Panc1 (cell line): ENCODE results near the gene ATOSB. TPM values are rescaled to one million over a fixed set of nuclear protein-coding genes. Genes with fewer than 3 reads are reported as not detected.

Experiments used
- ATAC-seq: fragments of 200-7000 bp; cut with Tn5 transposase; 2 replicates; pipeline ENCODE4 v1.9.1; 2020; ENCODE audit warnings: mild to moderate bottlenecking, moderate library complexity
- BruUV-seq: library from RNA; stranded (reverse); fragments of 400-500 nt; replicated peaks from 2 replicates; lab custom pipeline; 2021; lab: Mats Ljungman, UMichigan
- CTCF ChIA-PET: fragments of 300-600 bp; sonication (Branson Sonifier 250); formaldehyde crosslinking; loops from one replicate; lab custom pipeline; 2022; ENCODE audit warnings: antibody characterized with exemption; lab: Charles Lee
- POLR2A ChIA-PET: fragments of 300-600 bp; sonication (Branson Sonifier 250); formaldehyde crosslinking; loops from one replicate; lab custom pipeline; 2022; ENCODE audit warnings: antibody characterized with exemption; lab: Charles Lee
- DNase-seq: peaks from one replicate; pipeline ENCODE4 v3.0.0-alpha.2; 2010; ENCODE audit warnings: low read depth, low spot score
- H3K27ac ChIP-seq: 2 replicates; pipeline ENCODE4 v1.5.1; 2011; ENCODE audit warnings: mild to moderate bottlenecking, low read length, inconsistent platforms
- H3K27me3 ChIP-seq: fragments of 200-500 bp; sonication (Bioruptor generic); 2 replicates; pipeline ENCODE4 v1.6.0; 2014; ENCODE audit warnings: low read length, inconsistent platforms; ENCODE audit not compliant: control insufficient read depth, insufficient read depth
- H3K36me3 ChIP-seq: fragments of 200-500 bp; sonication (Bioruptor generic); 2 replicates; pipeline ENCODE4 v1.5.1; 2014; ENCODE audit warnings: inconsistent platforms, mild to moderate bottlenecking, low read length, moderate library complexity; ENCODE audit not compliant: control insufficient read depth, insufficient read depth
- H3K4me1 ChIP-seq: 2 replicates; pipeline ENCODE4 v1.5.1; 2011; ENCODE audit warnings: inconsistent platforms, mild to moderate bottlenecking, low read length, moderate library complexity; ENCODE audit not compliant: control insufficient read depth, insufficient read depth
- H3K4me3 ChIP-seq, 2 experiments: 2 replicates each; pipeline ENCODE4 v1.5.1; 2011 to 2012; ENCODE audit warnings: low read depth in 2 of 2, low read length in 2 of 2, mild to moderate bottlenecking in 2 of 2, inconsistent platforms in 1 of 2, moderate library complexity in 1 of 2
- H3K9me3 ChIP-seq: fragments of 200-500 bp; sonication (Bioruptor generic); 2 replicates; pipeline ENCODE4 v1.5.1; 2014; ENCODE audit warnings: low read depth, mild to moderate bottlenecking, inconsistent platforms, low read length, moderate library complexity; ENCODE audit not compliant: control insufficient read depth, insufficient read depth
- POLR2AphosphoS5 ChIP-seq: IDR thresholded peaks from 2 replicates; pipeline ENCODE4 v1.6.1; 2012; ENCODE audit warnings: mild to moderate bottlenecking, low read depth, low read length, moderate library complexity
- SIN3A ChIP-seq: IDR thresholded peaks from 2 replicates; pipeline ENCODE4 v1.6.1; 2012; ENCODE audit warnings: low read depth, mild to moderate bottlenecking, low read length, moderate library complexity, borderline replicate concordance; ENCODE audit not compliant: insufficient read depth
- TCF7L2 ChIP-seq: IDR thresholded peaks from 2 replicates; pipeline ENCODE4 v1.6.1; 2011; ENCODE audit warnings: mild to moderate bottlenecking, low read depth, low read length, inconsistent platforms
- in situ Hi-C: cut with HindIII; loops from 2 replicates; pipeline ENCODE4 v1.10.0; 2016; ENCODE audit warnings: low sequenced_read_pairs, low pct_unique_long_range_greater_than_20kb
- intact Hi-C: fragments of 100-400 bp; cut with micrococcal nuclease; formaldehyde crosslinking; loops from one replicate; pipeline ENCODE4 v1.10.0; 2022; ENCODE audit not compliant: unreplicated experiment
- total RNA-seq: library from RNA; stranded (reverse); gene quantifications from one replicate; pipeline ENCODE4 v1.2.1, GENCODE V29; 2021; ENCODE audit not compliant: unreplicated experiment
- TF ChIP-seq, protein P1 (sequence below), 2 experiments: IDR thresholded peaks; 2 replicates each; pipeline ENCODE4 v1.6.1; 2011 to 2012; ENCODE audit warnings: low read depth in 2 of 2, control low read depth in 1 of 2, low read length in 1 of 2, mild to moderate bottlenecking in 1 of 2, moderate library complexity in 1 of 2; ENCODE audit not compliant: insufficient read depth in 1 of 2
- TF ChIP-seq, protein P2 (sequence below): fragments of 450-650 bp; IDR thresholded peaks from 2 replicates; pipeline ENCODE4 v1.5.1; 2017; ENCODE audit warnings: mild to moderate bottlenecking

Gene ATOSB
- total RNA-seq, 1 experiment from 2014 or later: 23.6 TPM

DNA sequence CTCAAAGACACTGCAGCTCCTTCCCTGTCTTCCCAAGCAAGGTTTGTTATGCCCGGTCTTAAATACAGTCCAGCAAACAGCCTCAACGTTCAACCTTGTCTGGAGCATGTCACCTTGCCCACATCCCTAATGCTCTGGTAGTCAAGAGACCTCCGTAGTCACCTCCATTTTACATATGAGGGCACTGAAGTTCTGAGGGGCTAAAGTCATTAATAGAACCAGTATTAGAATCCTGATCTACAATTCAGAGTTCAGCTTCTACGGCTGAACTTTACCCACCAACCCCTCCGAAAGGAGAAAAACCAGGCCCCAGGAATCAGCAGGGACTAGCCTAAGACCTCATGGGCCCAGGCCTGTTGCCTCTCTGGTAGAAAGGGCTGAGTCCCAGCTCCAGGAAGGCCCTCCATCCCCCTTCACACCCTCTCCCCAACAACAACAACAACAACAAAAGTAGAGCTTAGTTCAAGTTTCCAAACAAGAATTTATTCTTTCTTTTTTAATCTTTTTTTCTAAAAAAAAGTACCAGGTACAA is 11.9 kb downstream of the ATOSB start:
- ATAC-seq: no peak
- POLR2A ChIA-PET: interaction anchor here (0.5 to 1.8 kb wide), 6 partner anchors 10 to 82 kb away, joined by 3 to 12 read pairs (median 4); partner anchors contain the start of genes ATOSB, FANCG, UNC13B and VCP
- CTCF ChIA-PET: interaction anchor here (1.7 kb wide), 1 partner anchor 12 kb away, joined by 4 read pairs; the partner anchor contains the start of gene ATOSB
- Histone ChIP-seq H3K4me1 (peaks cover 18% of the 10 kb centered on the region), H3K9me3 (no peaks in the 10 kb centered on the region), H3K27ac (peak overlapping the region; percentile 96), H3K36me3 (no peaks in the 10 kb centered on the region; the same call in 1 of the 2 replicates), H3K4me3 (peak overlapping the region; percentile 80 to 97), H3K27me3 (no peaks in the 10 kb centered on the region)
- intact Hi-C loops (no loop called here), in situ Hi-C loops (no loop called here)
- BruUV-seq: no TSS peak
- TF ChIP-seq, protein P1, sequence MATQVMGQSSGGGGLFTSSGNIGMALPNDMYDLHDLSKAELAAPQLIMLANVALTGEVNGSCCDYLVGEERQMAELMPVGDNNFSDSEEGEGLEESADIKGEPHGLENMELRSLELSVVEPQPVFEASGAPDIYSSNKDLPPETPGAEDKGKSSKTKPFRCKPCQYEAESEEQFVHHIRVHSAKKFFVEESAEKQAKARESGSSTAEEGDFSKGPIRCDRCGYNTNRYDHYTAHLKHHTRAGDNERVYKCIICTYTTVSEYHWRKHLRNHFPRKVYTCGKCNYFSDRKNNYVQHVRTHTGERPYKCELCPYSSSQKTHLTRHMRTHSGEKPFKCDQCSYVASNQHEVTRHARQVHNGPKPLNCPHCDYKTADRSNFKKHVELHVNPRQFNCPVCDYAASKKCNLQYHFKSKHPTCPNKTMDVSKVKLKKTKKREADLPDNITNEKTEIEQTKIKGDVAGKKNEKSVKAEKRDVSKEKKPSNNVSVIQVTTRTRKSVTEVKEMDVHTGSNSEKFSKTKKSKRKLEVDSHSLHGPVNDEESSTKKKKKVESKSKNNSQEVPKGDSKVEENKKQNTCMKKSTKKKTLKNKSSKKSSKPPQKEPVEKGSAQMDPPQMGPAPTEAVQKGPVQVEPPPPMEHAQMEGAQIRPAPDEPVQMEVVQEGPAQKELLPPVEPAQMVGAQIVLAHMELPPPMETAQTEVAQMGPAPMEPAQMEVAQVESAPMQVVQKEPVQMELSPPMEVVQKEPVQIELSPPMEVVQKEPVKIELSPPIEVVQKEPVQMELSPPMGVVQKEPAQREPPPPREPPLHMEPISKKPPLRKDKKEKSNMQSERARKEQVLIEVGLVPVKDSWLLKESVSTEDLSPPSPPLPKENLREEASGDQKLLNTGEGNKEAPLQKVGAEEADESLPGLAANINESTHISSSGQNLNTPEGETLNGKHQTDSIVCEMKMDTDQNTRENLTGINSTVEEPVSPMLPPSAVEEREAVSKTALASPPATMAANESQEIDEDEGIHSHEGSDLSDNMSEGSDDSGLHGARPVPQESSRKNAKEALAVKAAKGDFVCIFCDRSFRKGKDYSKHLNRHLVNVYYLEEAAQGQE (IDR thresholded peaks at IDR 0.05; ENCODE audit: insufficient read depth in 1 of 2, low read depth in 2 of 2, low read length in 1 of 2): no peak
- TF ChIP-seq, protein P2, sequence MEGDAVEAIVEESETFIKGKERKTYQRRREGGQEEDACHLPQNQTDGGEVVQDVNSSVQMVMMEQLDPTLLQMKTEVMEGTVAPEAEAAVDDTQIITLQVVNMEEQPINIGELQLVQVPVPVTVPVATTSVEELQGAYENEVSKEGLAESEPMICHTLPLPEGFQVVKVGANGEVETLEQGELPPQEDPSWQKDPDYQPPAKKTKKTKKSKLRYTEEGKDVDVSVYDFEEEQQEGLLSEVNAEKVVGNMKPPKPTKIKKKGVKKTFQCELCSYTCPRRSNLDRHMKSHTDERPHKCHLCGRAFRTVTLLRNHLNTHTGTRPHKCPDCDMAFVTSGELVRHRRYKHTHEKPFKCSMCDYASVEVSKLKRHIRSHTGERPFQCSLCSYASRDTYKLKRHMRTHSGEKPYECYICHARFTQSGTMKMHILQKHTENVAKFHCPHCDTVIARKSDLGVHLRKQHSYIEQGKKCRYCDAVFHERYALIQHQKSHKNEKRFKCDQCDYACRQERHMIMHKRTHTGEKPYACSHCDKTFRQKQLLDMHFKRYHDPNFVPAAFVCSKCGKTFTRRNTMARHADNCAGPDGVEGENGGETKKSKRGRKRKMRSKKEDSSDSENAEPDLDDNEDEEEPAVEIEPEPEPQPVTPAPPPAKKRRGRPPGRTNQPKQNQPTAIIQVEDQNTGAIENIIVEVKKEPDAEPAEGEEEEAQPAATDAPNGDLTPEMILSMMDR: no peak
- TF ChIP-seq POLR2AphosphoS5: no peak
- no peak for DNase-seq

DNA sequence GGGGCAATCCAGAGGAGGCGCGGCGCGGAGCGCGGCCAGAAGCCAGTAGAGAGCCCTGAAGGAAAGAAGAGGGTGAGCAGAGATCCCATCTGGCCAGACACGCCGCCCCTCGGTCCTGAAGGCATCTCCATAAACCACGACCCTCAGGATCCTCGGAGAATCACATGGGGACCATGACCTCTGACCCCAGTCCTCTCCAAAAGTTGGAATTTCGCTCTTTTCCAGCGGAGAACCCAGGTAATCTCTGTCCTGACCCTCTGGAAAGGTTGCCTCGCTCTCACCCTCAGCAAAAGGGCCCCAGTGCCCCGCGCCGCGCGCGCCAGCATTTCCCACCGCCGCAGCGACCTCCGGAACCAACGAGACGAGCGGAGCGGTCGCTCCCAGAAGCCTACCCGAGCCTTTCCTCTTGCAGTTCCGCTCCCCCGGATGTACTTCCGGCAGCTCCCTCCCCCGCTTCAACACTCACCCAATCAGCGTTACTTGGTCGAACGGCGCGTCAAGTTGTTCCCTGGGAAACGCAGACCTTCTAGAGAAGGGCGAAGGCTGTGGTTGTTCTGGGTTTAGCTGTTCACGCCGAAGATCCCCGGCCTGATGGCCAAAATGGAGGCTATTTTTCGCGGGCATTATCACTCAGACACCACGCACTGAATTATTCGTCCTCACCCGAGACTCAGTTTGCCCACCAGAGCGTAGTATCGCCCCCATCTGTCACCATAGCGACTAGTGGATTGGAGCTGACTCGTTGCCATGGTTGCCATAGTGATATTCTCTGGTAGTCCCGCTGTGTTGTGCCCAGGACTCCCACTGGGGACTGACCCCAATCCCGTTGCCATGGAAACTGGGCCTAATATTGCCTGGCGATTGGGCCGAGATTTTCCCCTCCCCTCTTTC is 12.6 kb downstream of the ATOSB start, which contains the start of gene STOML2:
Gene STOML2, minus strand, starts transcription at position 363 of the 891 bp plus-strand sequence. Its CDS starts 37 bp downstream, at position 326.
- intact Hi-C loops: no loop called here
- CTCF ChIA-PET: interaction anchor here (1.7 kb wide), 1 partner anchor 13 kb away, joined by 4 read pairs; the partner anchor contains the start of gene ATOSB

More for the DNA sequence above, 12.6 kb downstream of the ATOSB start, which contains the start of gene STOML2:
- Histone ChIP-seq H3K27ac (peak within 1 kb of the TSS; percentile 96), H3K4me1 (peaks cover 18% of the 10 kb centered on the region), H3K4me3 (peak within 1 kb of the TSS; percentile 80 to 97), H3K36me3 (no peaks in the 10 kb centered on the region; the same call in 1 of the 2 replicates), H3K27me3 (no peaks in the 10 kb centered on the region), H3K9me3 (no peaks in the 10 kb centered on the region)
- ATAC-seq (peak; percentile 98), DNase-seq (peak; percentile 78)
- TF ChIP-seq SIN3A (peak; percentile 99), TCF7L2 (peak; percentile 67; the same call in 1 of the 2 replicates), POLR2AphosphoS5 (peak; percentile 96)
- TF ChIP-seq, protein P1 (IDR thresholded peaks at IDR 0.05; ENCODE audit: insufficient read depth in 1 of 2, low read depth in 2 of 2, low read length in 1 of 2): no peak
- TF ChIP-seq, protein P2: no peak
- POLR2A ChIA-PET: interaction anchor here (0.5 to 1.6 kb wide), 10 partner anchors 12 to 421 kb away, joined by 3 to 12 read pairs (median 5); partner anchors contain the start of genes ATOSB, FANCG, UNC13B and VCP
- BruUV-seq: TSS peak; percentile 86
- in situ Hi-C loops: no loop called here
